Measurements from ENCODE around the gene ACSF3.

DNA sequence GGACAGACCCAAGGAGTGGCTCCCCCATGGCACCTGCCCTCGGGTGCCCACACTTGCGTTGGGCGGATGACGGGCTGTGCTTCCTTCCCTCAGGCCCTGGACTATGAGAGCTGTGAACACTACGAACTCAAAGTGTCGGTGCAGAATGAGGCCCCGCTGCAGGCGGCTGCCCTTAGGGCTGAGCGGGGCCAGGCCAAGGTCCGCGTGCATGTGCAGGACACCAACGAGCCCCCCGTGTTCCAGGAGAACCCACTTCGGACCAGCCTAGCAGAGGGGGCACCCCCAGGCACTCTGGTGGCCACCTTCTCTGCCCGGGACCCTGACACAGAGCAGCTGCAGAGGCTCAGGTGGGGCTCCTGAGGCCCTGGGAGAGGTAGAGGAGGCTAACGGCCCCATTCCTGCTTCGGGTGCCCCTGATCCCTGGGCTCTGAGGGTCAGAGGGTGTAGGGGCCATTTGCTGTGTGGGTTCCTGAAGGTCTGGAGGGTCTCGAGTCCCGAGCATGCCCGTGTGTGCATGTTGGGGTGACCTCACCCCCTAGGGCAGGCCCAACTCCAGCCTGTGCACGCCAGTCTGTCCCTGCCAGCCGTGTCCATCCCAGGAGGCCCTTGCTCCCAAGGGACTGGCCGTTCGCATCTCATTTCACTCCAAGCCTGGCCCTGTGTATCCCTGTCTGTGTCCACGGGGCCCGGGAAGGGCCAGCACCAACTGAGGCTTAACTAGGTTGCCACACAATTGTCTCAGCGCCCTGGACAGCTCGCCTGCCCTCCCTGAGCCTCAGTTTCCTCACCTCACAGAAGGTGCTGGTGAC, 96.7 kb downstream of the ACSF3 start:
- TF ChIP-seq CTCF (IDR thresholded peaks at IDR 0.05) = no peak
- TF ChIP-seq POLR2A (IDR thresholded peaks at IDR 0.05) = no peak
- no peak for TF ChIP-seq EP300 (IDR thresholded peaks at IDR 0.05)
- no peak for TF ChIP-seq POLR2AphosphoS5 (IDR thresholded peaks at IDR 0.05)

Data from sigmoid colon (tissue), 4 donors.